GM20000 (cell line): ENCODE data around the gene MYCBPAP.

Experiments used
- DNase-seq: peaks from one replicate; pipeline ENCODE4 v3.0.0; 2012; ENCODE audit warnings: low spot score
- TF ChIP-seq, protein P1 (sequence below): IDR thresholded peaks from 2 replicates; pipeline ENCODE4 v1.5.1; 2012; ENCODE audit warnings: mild to moderate bottlenecking, control low read depth; ENCODE audit errors: extremely low read depth, missing control alignments

Gene MYCBPAP

DNA sequence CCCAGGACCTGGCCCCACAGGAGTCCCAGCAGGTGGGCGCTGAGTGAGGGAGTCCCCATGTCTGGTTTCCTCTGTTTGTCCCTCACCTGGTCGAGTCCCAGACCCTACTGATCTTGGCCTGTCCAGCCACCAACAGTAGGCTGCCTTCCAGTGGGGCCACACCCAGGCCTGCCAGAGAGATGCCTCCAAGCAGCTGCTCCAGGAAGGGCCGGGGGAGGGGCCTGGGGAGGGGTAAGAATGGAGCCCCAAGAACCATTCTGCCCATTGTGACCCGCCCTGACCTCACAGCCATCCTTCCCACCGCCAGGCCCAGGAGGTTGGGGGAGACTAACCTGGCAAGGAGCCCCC, 39.5 kb downstream of the MYCBPAP start:
- DNase-seq, result no peak

DNA sequence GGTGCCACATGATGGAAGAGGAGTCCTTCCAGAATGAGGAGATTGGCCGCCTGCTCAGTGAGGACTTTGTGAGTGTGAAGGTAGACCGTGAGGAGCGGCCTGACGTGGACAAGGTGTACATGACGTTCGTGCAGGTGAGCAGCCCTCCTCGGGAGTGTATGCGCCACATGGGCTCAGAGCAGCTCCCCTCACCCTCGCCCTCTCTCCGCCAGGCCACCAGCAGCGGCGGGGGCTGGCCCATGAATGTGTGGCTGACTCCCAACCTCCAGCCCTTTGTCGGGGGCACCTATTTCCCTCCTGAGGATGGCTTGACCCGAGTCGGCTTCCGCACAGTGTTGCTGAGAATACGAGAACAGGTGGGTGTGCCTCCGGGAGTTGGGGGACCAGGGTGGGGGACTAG, 40.6 kb downstream of the MYCBPAP start:
- DNase-seq, result no peak
- TF ChIP-seq, protein P1, sequence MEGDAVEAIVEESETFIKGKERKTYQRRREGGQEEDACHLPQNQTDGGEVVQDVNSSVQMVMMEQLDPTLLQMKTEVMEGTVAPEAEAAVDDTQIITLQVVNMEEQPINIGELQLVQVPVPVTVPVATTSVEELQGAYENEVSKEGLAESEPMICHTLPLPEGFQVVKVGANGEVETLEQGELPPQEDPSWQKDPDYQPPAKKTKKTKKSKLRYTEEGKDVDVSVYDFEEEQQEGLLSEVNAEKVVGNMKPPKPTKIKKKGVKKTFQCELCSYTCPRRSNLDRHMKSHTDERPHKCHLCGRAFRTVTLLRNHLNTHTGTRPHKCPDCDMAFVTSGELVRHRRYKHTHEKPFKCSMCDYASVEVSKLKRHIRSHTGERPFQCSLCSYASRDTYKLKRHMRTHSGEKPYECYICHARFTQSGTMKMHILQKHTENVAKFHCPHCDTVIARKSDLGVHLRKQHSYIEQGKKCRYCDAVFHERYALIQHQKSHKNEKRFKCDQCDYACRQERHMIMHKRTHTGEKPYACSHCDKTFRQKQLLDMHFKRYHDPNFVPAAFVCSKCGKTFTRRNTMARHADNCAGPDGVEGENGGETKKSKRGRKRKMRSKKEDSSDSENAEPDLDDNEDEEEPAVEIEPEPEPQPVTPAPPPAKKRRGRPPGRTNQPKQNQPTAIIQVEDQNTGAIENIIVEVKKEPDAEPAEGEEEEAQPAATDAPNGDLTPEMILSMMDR, result no peak

More for the DNA sequence above, 39.5 kb downstream of the MYCBPAP start:
- TF ChIP-seq, protein P1, result no peak

DNA sequence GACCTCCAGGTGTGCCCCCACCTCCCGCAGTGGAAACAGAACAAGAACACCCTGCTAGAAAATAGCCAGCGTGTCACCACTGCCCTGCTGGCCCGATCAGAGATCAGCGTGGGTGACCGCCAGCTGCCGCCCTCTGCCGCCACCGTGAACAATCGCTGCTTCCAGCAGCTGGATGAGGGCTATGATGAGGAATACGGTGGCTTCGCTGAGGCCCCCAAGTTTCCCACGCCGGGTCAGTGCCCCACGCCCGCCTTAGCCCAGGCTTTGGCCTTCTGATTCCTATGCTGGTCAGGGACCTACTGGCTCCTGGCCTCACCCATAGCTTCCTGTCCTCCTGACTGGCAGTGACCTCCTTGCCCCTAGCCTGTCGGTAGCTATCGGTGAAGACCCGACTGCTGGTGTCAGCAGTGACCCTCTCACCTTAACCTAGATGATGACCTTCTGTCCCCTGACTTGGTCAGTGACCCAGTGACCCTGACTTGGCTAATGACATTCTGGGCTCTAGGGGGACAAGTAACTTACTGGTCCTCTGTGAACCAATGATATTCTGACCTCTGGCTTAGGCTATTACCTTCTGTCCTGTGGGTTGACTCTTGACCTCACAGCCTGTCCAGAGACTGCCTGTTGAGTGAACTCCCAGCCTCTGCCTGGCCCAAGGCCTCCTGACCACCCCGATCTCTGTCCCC, 41.2 kb downstream of the MYCBPAP start:
- TF ChIP-seq, protein P1, result no peak
- DNase-seq, result no peak

DNA sequence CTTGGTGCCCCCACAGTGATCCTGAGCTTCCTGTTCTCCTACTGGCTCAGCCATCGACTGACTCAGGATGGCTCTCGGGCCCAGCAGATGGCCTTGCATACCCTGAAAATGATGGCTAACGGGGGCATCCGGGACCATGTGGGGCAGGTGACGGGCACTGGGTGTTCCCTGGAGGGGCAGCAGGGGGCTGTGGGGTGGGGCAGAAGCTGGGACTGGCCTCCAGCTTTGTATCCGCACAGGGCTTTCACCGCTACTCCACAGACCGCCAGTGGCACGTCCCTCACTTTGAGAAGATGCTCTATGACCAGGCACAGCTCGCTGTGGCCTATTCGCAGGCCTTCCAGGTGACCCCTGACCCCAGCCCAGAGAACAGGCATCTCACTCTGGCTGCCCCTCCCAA, 41.7 kb downstream of the MYCBPAP start:
- TF ChIP-seq, protein P1, result no peak
- no peak for DNase-seq

DNA sequence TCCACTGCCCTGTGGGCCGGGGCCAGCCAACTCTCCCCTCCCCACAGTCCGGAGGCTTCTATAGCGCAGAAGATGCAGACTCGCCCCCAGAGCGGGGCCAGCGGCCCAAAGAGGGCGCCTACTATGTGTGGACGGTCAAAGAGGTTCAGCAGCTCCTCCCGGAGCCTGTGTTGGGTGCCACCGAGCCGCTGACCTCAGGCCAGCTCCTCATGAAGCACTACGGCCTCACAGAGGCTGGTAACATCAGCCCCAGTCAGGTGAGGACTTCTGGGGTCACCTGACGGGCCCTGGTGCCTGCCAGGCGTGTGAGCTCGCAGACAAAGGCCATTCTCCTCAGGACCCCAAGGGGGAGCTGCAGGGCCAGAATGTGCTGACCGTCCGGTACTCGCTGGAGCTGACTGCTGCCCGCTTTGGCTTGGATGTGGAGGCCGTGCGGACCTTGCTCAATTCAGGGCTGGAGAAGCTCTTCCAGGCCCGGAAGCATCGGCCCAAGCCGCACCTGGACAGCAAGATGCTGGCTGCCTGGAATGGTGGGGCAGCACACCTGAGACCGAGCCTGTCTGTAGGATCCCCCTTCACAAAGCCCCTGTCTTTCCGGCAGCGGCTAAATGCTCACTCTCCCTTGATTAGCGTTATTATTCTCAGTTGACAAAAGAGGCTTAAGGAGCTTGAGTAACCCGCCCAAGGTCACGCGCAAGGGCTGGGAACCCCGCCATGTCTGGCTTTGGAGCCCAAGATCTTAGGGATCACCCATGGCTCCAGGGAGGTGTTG, 42.6 kb downstream of the MYCBPAP start:
- no peak for DNase-seq
- TF ChIP-seq, protein P1, result peak; percentile 35

DNA sequence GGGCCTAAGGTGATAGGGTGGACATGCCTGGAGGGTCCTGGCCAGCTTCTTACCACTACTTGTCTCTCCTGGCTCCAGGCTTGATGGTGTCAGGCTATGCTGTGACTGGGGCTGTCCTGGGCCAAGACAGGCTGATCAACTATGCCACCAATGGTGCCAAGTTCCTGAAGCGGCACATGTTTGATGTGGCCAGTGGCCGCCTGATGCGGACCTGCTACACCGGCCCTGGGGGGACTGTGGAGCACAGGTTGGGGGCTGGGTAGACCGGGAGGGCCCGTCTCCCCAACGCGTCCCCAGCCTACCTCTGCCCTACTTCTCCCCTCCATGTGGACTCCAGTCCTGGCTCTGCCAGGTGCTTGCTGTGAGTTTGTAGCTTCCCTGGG, 43.2 kb downstream of the MYCBPAP start:
- no peak for DNase-seq
- TF ChIP-seq, protein P1, result no peak

DNA sequence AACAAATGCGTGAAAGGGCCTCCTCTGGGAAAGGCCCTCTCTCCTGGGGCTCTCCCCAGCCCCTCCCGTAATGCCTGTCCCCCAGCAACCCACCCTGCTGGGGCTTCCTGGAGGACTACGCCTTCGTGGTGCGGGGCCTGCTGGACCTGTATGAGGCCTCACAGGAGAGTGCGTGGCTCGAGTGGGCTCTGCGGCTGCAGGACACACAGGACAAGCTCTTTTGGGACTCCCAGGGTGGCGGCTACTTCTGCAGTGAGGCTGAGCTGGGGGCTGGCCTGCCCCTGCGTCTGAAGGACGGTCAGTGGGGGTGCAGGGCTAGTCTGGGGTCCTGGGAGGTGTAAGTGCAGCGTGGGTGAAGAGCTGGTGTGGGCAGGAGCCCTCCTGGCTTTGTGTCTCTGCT, 43.6 kb downstream of the MYCBPAP start:
- TF ChIP-seq, protein P1, result no peak

More for the DNA sequence above, 43.6 kb downstream of the MYCBPAP start:
- no peak for DNase-seq
